IPS DF 19.7 (cell line): ENCODE data around the gene NCK2.

Experiments used
- DNase-seq: peaks from one replicate; pipeline ENCODE4 v3.0.0-alpha.2; 2013; ENCODE audit warnings: low read depth, low spot score

The NCK2 gene

DNA sequence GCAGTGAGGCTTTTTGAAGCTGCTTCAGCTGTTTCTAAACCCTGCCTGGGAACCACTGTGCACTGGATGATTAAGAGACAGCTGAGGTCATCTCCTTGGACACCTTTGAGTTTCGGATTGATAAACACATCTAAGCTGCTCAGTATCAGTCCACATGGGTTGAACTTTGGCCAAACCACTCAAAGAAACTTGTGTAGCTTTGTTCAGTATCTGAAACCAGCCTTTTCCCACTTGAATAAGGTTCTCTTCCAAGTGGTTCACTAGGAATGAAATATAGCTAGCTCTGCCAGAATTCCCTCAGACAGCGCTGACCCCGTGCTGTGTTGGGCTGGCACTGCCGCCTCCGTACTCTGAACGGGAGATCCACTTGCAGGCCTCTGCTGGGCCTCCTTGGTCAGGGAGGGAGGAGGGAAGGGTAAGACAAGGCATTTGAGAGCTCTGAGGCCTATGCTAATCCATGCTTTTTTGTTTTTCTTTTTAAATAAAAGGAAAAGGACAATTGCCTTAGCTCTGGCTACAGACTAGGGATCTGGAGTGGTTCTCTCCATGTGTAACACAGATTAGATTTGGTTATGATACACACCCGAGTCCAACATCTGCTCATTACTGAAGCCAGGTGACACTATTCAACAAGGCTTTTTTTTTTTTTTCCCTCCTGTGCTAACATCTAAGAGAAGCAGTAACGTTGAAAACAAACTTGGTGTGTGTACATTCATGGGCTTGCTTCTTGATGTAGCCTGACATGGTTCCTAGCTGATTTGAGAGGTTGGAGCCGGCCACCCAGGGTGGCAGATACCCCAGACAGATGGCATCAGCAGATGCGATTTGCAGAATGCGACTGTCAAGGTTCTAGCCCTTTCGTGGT, 67.7 kb downstream of the NCK2 start:
- DNase-seq = no peak

DNA sequence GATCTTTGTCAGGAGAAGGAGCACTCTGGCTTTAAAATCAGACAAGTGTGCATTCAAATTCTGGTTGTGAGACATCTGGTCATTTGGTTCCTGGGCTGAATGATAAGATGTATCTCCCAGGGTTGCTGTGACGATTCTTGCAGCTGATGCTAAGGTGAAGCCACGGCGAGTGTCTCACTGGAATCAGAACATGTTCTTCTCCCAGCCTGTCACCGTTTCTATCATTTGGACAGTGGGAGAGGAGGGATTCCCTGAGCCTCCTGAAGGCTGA, 68.3 kb downstream of the NCK2 start:
- no peak for DNase-seq

DNA sequence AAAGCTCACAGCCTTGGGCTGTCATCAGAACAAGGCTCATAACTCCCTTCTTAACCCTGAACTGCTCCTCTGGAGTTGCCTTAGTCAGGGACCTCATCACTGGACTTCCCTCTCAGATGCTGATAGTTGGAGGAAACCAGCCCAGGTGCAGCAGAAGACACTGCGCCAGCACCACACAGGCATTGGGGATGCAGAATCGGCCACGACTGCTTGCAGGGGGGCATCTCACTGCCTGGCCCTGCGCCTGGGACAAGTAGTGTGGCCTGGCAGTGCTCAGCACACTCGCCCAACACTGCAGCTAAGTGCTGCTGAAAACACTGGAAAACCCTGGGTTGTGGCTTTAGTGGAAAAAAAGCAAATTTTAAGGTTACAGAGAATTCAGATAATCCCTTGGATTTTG, 68.7 kb downstream of the NCK2 start:
- no peak for DNase-seq

DNA sequence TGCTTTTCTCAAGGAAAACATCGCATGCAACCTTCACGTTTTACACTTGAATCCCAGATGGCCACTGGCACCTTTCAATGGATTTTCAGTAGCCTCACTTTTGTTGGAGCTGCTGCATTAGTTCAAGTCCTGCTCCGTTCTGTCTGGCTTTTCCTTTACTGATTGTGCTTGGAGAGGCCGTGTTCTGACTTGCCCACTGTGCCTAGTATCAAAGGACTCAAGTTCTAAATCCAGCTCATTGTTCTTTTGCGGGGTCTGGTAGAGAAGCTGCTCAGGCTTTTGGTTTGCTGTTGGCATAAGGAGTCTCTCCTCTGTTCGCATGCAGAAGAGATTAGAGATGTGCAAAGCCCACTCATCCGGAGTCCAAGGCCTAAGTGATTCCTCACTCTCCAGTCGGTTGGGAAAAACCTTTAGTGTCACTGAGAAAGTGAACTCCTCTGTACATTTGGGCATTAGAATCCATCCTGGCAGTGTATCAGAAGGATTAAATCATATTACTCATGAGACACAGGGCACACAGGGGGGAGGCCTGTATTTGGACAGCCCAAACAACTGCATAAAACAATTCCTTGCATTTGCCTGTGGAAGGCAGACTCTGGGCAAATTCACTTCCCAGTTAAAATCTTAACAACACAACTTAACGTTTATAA, 69.7 kb downstream of the NCK2 start:
- no peak for DNase-seq

DNA sequence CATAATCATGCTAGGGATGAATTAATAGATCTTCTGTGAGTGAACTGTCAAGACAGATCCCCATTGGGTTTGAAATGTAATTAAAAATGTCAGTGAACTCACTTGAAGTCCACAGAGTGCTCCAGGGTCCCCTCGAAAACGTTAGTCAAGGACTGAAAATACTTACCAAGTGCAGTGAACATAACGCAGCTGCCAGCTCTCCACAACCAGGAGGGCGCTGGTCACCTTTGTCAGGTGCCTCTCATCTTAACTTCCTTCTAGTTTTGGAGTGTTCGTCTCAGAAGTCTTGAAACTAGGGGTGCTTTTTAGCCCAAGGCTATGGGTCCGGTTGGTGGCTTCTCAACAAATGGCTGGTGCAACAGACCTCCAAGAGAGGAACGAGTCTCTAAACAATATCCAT, 70.7 kb downstream of the NCK2 start:
- no peak for DNase-seq

DNA sequence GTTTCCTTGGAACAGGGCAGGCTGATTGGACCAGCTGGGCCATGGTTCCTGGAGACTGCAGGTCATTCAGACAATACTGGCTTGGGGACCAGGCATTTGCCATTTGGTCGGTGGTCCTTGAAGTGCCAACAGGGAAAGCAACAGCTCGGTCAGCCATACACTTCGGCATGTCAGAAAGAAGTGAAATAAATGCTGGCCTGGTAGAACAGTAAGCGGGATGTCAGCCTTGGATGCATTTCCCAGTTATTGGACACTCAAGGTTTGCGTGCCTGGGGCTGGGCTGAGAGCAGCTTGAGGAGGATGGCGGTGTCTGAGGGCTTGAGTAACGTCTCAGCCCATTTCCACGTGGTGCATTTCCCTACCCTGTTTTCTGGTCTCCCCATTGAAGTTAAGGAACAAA, 75.4 kb downstream of the NCK2 start:
- no peak for DNase-seq

DNA sequence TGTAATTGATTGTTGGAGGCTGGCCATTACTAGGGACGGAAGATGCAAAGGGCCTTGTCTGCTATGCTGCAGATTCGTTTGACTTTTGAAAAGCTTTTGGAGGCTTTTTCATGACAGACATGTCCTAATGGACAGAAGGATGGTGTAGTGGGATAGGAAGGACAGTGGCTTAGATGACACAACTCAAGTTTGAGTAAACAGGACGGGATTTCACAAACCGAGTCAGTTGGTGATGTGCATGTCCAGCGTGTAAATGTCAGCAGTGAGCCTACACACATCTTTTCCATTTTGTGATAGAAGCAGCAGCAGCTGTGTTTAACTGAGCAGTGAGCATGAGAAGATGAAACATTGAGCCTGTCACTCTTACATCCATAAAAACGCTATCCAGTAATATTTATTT, 76.0 kb downstream of the NCK2 start:
- no peak for DNase-seq

DNA sequence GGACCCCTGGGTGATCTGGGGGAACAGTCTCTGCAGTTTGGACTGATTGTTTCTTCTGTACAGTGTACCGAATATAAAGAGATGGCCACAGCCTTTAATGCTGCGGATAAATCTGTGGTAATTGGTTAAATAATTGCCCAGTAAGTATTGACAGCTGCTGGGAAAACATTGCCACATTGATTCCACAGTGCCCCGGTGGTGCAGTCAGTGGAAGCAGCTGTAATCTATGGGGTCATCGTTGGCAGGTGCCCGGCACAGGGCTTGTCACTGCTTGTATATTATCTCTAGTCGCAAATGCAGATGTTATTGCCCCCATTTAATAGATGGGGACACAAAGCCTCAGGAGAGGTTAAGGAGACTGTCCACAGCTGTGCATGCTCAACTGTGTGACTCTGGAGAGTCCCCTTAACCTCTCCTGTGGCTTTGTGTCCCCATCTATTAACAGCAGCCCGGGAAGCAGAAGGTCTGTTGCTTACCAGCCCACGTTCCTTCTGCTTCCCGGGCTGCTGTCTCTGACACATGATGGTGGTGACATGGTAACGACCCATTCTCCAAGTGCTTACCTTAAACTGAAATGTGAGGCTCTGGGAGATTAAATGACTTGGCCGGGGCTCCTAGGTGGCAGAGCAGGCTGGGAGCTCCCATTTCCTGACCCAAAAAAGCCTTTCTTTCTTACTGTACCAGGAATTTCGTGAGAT, 76.9 kb downstream of the NCK2 start:
- DNase-seq = no peak

DNA sequence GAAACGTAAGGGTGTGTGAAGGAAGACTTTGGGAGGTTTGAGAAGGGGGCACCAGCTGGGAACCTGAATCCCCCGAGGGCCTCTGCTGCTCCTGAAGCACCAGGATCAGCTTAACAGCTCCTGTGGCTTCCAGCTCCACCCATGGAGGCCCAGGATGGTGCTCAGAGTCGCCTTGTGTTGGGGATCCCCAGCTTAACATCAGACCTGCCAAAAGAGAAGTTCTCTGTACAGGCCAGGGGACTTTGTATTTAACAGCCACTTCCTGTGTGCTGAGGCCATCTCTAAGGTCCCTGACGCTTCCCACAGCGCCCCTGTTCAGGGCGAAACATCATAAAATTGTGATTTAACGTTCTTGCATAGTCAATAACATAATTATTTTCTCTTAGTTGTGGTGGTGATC, 77.5 kb downstream of the NCK2 start:
- DNase-seq = no peak

DNA sequence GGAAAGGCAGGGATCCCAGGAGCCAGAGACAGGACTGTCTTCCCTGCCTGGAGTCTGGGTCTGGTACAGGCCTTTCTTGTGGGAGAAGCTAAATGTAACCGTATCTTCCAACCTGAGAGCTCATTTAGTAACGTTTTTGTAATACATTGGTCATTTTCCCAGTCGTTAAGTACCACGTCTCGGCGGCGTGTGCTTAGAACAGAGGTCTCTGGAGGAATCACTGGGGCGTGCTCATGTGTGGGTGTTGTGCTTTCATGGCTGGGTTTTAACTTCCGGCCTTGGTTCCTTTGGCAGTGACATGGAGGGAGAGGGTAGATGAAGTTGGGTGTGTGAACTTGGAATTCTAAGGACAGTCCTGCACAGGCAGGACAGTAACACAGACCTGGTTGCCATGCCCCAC, 79.7 kb downstream of the NCK2 start:
- no peak for DNase-seq

DNA sequence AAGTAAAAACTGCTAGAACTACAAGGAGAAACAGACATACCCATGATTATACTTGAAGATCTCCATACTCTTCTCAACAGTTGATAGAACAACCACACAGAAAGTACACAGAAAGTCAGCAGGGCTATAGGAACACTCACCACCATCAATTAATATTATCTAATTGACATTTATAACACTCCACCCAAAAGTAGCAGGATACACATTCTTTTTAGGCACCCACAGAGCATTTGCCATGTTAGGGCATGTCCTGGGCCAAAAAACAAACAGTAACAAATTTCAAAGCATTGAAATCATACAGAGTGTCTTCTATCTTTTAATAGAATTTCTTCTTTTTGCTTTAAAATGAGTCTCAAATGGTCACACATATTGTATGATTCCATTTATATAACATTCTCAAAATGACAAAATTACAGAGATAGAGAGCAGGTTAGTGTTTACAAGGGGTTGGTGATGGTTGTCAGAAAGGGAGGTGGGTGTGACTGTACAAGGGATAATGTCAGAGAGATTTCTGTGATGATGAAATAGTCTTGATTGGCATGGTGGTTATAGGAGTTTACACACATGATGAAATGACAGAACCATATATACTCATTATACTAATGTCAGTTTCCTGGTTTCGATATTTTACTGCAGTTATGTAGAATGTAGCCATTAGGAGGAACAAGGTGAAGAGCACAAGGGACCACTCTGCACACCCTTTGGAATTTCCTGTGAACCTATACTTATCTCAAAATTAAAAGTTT, 82.8 kb downstream of the NCK2 start:
- no peak for DNase-seq

DNA sequence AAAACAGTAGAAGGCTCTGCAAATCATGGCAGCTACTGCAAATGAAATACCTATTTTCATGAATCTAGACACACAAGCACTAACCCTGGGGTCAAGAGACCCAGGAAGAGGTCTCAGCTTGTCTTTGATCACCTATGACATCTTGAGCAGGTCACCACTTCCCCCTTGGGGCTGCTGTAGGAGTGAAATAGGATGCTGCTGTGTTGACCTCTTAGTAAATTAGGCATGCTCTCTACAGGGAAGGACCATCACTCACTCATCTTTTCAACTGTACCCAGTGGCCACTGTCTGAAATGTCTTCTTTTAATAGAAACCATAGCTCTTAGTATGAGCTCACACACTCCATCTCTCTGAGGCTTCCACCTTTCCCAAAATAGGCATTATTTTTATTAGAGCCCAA, 83.8 kb downstream of the NCK2 start:
- no peak for DNase-seq

DNA sequence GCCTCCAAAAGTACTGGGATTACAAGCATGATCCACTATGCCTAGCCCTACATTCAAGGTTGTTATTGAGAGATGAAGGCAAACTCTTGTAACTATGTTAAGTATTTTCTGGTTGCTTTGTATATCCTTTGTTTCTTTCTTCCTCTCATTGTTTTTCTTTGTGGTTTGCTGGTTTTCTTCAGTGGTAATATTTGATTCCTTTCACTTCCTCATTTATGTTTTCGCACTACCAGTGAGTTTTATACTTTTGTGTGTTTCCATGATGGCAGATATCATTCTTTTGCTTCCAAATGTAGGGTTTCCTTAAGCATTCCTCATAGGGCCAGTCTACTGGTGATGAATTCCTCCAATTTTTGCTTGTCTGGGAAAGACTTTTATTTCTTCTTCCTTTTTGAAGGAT, 90.2 kb downstream of the NCK2 start:
- no peak for DNase-seq

DNA sequence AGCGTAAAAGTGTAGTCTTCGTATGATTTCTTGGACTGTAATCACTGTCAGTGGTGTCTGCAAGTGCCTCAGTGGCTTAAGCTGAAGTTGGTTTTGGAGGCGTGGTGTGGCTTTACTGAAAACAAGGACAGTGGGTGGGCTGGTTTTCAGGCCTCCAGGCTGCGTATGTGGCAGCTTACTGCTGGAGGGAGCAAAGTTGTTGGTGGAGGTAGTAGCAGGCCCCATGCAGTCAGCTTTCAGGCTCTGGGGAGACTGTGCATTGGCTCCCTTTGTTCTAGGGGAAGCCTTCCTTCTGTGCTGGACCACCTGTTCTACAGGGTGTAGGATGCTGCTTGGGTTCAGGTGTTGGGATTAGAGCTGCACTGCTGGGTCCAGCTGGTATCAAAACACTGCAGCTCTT, 91.6 kb downstream of the NCK2 start:
- no peak for DNase-seq

DNA sequence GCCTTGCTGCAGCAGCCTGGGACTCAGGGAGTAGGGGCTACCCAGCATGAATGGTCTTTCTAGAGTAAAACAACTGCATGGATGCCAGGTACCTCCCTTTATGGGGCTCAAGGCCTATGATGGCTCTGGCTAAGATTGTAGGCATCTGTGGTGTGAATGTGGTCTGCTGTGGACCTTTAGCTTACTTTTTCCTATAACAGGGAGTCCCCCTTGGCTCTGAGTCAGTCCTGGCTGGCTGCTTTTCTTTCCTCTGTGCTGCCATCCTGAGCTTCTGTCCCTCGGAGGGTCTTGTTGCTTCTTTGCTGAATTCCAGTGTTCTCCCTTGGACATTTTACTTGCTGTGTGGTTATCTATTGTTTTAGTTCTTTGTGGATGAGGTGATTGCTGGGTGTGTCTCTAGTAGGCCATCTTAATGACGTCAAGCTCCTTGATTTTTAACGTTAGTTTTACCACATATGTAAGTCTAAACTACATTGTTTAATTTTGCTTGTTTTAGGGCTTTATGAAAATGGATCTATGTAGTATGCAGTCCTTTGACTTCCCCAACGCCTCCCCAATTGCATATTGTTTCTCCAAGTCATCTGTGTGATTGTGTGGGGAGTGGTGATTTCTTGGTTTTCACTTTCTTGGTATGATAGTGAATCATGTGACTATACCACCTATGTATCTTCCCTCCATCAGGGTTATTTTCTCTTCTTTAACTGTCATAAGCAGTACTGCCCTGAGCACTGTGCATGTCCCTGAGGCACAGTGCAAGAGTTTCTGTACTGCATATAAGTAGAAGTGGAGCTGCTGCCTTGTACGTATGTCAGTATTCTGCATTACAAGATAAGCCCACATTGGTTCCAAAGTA, 92.4 kb downstream of the NCK2 start:
- no peak for DNase-seq

DNA sequence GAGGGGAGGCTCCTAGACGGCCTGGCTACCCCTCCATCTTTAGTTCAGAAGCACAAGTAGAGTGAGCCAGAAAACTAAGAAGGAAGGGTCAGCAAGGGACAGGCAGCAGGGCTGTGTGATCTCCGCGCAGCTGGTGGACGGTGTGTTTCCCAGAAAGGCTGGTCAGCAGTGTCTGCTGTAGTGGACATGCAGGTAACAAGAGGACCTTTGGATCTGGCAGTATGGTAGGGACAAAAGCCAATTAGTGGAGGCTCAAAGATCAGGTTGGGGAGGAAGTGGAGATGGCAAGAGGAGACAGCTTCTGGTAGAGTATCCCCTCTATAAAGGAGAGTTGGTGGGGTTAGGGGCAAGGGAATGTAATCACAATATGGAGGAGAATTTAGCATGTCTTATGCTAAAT, 95.1 kb downstream of the NCK2 start:
- no peak for DNase-seq

DNA sequence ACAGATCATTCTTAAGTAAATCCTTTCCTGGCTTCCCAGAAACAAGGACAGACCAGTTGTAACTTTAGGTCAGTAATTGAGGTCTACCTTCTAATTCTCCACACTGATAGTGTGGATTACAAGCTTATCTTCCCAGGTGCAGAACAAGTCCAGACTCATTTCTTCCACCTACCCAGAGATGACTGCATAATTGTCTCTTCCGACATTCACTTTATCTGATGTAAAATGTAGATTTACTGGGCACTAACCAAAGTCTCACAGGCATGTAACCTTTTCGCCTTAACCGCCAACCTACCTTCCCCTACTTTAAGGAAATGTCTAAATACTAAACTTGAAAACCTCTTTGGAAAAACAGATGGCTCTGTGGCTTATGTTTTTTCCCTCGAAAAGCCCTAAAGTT, 96.2 kb downstream of the NCK2 start:
- DNase-seq = no peak

DNA sequence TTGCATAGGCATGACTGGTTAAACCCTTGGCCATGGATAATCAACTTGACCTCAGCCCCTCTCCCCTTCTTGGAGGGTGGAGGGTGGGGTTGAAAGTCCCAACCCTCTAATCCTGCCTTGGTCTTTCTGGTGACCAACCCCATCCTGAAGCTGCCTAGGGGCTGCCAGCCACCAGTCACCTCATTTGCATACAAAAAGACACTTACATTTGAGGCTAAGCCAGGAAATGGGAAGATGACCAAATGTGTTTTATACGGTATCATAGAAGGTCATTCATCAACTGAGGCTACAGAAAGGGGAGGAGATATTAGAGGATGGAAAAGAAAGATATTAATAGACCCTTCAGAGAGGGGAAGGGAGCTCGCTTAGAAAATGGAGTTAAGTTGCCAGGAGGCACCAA, 96.8 kb downstream of the NCK2 start:
- DNase-seq = no peak

DNA sequence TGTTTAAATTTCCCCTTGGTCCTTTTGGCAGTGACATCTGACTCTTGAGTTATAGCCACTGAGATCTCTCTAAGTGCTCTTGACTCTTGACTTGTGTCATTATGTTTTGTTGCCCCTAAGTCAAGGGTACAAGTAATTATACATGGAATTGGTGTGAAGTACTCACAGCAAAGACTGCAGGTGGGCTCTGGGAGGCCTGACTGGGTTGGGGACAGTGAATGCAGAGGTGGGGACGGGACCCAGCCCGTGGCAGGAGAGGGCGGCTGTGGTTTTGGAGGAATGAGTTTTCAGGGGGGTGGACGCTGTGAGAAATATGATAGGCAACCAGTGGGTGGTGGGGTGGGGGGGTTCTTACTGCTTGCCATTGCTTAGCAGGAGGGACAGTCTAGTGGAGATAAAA, 97.8 kb downstream of the NCK2 start:
- DNase-seq = no peak

DNA sequence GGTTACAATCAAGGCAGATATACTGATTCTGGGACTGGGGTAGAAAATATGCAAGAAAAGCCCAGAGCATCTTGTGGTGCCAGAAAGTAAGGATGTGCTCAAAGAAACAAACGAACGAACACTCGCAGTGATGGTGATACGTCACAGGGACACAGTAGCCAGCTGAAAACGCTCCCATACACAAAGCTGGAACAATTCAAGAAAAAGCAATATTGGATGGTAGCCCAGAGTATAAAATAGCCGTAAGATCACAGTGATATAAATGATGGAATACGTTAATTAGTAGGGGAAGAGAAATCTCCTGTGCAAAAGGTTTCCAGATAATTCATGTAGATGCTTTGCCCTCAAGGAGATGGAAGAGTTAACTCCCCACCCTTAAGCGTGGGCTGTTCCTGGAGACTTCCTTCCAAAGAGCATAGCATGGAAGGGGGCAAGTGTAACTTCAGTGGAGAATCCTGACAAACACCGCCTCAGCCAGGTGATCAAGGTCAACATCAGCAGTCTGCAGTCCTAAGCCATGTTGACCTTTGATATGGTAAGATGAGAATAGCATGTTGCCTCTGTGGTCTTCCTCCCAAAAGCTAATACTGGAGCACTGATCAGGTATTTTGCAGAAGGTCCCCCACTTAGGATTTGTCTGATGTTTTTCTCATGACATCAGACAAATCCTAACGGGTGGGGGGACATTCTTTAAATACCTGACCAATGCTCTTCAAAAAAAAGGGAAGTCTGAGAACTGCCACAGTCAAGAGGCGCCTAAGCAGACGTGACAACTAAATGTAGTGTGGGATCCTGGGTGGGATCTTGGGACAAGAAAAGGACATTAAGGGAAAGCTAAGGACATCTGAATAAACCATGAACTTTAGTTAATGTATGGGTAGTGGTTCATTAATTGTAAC, 99.0 kb downstream of the NCK2 start:
- no peak for DNase-seq
